NCI-H1436 treated with DMSO at 0.1 percent for 48 hours (cell line): Measurements from ENCODE around the gene SORCS2.

ENCODE experiments used
- DNase-seq: peaks from one replicate; lab custom pipeline; 2025; lab: John Stamatoyannopoulos, UW

SORCS2 gene

GRCh38 chr4:7306021-7306965, 114.0 kb downstream of the SORCS2 start:
- no peak for DNase-seq

- no peak for DNase-seq
Measured at GRCh38 chr4:7306986-7307385, 114.6 kb downstream of the SORCS2 start.

DNA sequence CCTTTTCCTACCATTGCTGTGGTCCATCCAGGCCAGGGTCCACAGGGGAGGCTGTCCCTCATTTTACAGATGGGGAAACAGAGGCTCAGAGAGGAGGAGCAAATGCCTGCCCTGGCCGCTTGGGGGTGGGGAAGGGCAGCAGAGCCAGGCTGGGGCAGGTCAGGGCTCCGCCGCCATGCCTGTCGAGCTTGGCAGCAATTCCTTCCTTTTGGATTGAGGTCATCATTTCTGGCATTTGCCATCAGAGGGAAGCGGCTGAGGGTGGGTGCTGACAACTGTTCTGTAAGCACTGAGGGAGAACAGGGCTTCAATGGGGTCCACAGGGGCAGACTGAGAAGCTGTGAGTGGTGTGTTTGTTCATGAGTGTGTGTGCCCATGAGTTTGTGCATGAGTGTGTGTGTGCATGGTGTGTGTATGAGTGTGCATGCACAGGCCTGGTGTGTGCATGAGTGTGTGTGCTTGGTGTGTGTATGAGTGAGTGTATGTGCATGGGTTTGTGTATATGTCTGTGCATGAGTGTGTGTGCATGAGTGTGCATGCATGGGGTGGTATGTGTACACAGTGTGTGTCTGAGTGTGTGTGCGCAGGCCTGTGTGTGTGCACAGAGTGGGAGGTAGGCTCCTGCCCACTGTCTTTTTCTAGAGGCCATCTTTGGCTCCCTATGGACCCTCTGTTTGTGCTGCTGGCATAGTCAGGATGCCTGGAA, 115.2 kb downstream of the SORCS2 start:
- DNase-seq = no peak

DNA sequence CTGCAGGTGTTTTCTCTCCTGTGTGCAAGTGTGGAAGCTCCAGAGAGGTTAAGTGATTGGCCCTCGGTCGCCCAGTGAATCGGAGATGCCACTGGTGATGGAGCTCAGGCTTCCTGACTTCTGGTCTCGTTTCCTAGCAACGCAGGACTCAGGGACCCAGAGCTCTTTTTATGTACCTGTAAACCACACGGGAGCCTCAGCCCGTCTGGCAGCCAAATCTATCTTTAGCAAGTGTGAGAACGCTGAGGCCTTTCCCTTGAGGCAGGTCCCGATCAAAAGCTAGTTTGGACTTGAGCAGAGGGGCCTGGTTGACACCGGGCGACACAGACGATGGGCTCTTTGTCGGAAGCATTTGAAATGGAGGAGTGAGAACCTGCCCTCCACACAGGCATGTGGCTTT, 116.8 kb downstream of the SORCS2 start:
- DNase-seq = no peak

- DNase-seq = no peak
Measured at GRCh38 chr4:7309636-7310390, 117.5 kb downstream of the SORCS2 start.

DNA sequence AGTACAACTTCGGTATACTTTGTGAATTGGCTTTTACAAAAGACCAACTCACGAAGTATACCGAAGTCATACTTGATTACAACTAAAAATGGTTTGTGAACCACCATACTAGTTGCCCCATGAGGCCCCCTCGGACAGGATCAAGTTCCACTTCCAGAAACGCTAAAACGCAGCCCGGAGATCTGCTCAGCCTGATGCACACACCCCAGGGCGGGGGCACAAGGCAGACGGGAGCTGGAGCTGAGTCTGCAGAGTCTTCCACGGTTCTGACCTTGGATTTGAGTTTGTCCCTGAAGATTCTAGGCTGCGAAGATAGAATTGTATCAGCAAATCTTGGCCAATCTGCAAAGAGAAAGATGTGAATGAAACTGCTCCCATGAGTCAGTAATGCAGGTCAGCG, 118.1 kb downstream of the SORCS2 start:
- DNase-seq = no peak

GRCh38 chr4:7311205-7311604, 118.9 kb downstream of the SORCS2 start:
- no peak for DNase-seq

DNA sequence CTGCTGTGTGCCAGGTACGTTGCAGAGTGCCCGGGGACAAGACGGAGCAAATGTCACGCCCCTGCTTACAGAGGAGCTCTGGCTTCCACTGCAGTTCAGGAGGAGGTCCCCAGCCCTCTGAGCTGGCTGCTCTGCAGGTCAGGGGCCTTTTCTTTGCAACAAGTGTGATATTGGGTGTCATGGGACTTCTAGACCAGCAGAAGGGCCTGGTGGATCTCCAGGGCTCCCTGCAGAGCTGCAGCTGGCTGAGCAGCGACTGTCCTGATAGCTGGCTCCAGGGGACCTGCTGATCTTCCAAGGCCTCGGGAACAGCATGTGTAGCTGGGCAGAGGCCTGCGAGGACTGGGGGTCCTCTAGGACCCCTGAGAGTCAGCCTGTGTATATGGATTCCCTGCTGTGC, 120.4 kb downstream of the SORCS2 start:
- DNase-seq = no peak

DNA sequence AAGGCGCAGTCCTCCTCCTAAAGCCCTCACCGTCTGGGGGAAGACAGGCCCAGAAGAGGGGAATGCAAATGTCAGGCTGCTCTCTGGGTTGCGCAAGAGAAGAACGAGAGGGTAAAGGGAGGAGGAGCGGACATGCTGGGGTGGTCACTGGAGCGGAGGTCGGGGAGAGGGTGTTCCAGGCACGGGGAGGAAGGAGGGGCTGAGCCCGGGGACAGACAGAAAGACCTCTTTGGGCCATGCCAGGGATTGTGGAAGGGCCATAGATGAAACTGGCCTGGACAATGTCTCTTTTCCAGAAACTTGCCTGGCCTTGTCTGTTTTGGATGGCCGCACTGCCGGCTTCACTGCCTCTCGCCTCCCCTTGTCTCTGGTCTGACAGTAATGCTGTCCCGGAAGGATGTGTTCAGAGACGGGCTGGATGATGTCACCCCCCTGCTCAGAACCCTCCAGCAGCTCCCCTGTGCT, 121.0 kb downstream of the SORCS2 start:
- DNase-seq = no peak

GRCh38 chr4:7313991-7314390, 121.7 kb downstream of the SORCS2 start:
- DNase-seq = no peak

- no peak for DNase-seq
Measured at GRCh38 chr4:7315286-7315685, 122.9 kb downstream of the SORCS2 start.

- no peak for DNase-seq
Measured at GRCh38 chr4:7315935-7316334, 123.6 kb downstream of the SORCS2 start.

- no peak for DNase-seq
Measured at GRCh38 chr4:7319024-7319423, 126.7 kb downstream of the SORCS2 start.

GRCh38 chr4:7320206-7320797, 128.0 kb downstream of the SORCS2 start:
- no peak for DNase-seq

DNA sequence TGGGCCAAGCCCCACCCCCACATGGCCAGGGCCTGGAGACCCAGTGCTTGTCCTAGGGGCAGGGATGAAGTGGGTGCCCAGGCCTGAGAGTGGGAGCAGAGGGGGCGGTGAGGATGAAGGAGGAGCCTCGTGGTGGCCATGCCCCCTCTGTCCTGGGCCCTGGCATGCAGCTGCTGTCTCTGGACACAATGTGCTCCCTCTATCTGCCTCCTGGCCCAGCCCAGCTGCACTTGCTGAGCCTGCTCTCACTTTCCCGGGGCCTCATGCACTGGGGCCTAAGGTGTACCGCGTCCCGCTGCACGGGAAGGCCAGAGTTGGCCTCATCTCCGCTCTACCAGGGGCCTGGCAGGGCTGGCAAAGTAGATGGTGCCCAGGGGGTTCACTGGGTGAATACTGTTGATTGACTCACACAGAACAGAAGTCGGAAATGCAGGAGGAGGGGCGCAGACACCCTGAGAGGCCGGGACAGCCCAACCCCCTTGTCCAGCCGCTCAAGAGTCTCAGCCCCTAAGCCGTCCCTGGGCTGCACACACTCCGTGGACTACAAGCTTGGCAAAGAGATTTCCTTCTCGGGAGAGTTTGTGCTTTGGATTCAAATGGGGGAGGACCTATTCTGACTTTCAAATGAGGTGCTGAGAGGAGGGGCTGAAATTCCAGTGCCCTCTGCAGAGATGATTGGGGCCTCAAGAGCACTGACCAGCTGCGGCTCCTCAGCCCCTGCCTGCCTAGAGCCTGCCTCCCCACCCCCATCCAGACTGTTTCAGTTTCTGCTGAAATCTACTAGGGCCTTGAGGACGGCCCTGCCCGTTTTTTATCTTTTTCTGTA, 130.0 kb downstream of the SORCS2 start:
- DNase-seq = no peak

DNA sequence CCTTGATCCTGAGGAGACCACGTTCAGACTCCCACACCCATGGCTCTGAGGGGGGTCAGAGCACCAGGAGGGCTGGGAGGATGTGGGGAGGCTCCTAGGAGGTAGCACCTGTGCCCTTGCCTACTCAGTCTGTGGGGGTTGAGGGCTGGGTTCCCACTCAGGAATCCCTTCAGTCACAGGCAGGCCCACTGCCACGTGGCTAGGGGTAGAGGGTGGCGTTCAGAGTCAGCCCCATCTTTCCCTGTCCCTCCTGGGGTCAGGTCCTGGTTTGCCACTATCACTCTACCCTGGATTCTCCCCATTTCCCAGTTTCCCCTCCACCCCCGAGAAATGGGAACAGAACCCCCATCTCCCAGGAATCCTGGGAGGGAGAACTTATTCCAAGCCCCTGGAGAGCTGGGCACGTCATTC, 131.1 kb downstream of the SORCS2 start:
- no peak for DNase-seq

- no peak for DNase-seq
Measured at GRCh38 chr4:7323872-7324650, 131.7 kb downstream of the SORCS2 start.

- no peak for DNase-seq
Measured at GRCh38 chr4:7324651-7325121, 132.3 kb downstream of the SORCS2 start.

DNA sequence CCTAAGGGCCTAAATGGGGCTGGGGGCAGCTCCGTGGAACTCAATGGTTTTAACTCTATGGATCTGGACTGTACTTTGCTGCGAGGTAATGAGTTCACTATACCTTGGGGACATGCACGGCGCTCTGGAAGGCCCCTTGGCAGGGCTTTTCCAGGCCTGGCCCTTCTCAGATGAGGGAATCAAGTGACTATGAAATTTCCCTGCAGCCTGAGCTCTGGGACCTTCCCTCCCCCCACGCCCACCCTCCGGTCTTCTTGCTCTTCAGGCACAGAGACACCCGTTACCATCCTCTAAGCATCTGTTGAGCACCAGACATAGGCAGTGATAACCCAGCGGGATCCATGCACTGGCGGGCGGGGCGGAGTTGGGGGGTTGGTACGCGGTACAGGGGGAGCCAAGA, 133.2 kb downstream of the SORCS2 start:
- DNase-seq = no peak

GRCh38 chr4:7326306-7326692, 134.0 kb downstream of the SORCS2 start:
- DNase-seq = no peak
